ENCODE results near the gene WNK1. TPM values are rescaled to one million over a fixed set of nuclear protein-coding genes. Genes with fewer than 3 reads are reported as not detected.

The WNK1 gene
- total and polyA plus RNA-seq, 2 of the 8 experiments (the other 6 are each of a cell fraction or from before 2014, with no cell fraction given): 88.2 to 157 TPM

GRCh38 chr12:768434-768833 lies 16.1 kb downstream of the WNK1 start (continued):
- TF ChIP-seq TAF7 (optimal IDR thresholded peaks at IDR 0.05; ENCODE audit: borderline replicate concordance, low read depth, low read length): no peak
- no peak for TF ChIP-seq MAFK (IDR thresholded peaks at IDR 0.05; ENCODE audit: low read depth, low read length)

All from H1 (cell line).